Fibroblast of villous mesenchyme (primary cell): ENCODE results near the gene LIG1. TPM values are rescaled to one million over a fixed set of nuclear protein-coding genes. Genes with fewer than 3 reads are reported as not detected.
"Not testable (repeated sequence)": the region's sequence is repeated elsewhere in the genome, so short reads cannot be mapped to it uniquely, and the experiment has no call there.

Source experiments
- DNase-seq: peaks from one replicate; pipeline ENCODE4 v3.0.0-alpha.2; 2010; ENCODE audit warnings: low read depth
- H3K4me3 ChIP-seq: 2 replicates; pipeline ENCODE4 v1.5.1; 2011; ENCODE audit warnings: low read depth, mild to moderate bottlenecking, low read length
- total RNA-seq: library from RNA; depleted of rRNA; stranded (reverse); fragments of >200 nt; gene quantifications from 2 replicates; pipeline ENCODE4 v1.2.3, GENCODE V29; 2012
- TF ChIP-seq, protein P1 (sequence below): IDR thresholded peaks from 2 replicates; pipeline ENCODE4 v1.5.1; 2012; ENCODE audit warnings: low read depth, mild to moderate bottlenecking, low read length; ENCODE audit not compliant: insufficient read depth

The LIG1 gene
- total RNA-seq, 1 donor = 10.4 TPM

DNA sequence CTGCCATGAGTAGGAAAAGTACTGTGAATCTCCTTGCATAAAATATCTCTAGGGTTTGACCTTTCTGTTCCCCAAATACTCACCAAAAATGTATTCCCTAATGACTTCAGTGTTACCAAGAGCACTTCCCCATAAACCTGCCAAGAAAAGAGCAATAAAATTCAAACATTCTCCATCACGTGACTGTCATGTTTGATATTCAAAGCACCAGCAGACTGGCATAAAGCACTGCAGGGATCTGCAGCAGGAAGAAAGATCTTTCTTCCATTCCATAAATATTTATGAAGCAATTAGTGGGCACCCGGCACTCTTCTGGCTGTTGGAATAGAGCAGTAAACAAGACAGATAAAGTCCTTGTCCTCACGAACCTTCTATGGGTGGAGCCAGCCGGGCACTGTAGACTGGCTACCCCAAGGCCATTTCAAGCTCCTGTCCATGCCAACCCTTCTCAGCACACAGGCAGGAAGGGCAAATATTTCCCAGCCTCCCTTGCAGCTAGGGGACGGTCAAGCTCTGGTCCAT is 79.8 kb downstream of the LIG1 start:
- peak; percentile 36 for DNase-seq
- no peak overlapping the region for H3K4me3 ChIP-seq
- TF ChIP-seq, protein P1, sequence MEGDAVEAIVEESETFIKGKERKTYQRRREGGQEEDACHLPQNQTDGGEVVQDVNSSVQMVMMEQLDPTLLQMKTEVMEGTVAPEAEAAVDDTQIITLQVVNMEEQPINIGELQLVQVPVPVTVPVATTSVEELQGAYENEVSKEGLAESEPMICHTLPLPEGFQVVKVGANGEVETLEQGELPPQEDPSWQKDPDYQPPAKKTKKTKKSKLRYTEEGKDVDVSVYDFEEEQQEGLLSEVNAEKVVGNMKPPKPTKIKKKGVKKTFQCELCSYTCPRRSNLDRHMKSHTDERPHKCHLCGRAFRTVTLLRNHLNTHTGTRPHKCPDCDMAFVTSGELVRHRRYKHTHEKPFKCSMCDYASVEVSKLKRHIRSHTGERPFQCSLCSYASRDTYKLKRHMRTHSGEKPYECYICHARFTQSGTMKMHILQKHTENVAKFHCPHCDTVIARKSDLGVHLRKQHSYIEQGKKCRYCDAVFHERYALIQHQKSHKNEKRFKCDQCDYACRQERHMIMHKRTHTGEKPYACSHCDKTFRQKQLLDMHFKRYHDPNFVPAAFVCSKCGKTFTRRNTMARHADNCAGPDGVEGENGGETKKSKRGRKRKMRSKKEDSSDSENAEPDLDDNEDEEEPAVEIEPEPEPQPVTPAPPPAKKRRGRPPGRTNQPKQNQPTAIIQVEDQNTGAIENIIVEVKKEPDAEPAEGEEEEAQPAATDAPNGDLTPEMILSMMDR = no peak

DNA sequence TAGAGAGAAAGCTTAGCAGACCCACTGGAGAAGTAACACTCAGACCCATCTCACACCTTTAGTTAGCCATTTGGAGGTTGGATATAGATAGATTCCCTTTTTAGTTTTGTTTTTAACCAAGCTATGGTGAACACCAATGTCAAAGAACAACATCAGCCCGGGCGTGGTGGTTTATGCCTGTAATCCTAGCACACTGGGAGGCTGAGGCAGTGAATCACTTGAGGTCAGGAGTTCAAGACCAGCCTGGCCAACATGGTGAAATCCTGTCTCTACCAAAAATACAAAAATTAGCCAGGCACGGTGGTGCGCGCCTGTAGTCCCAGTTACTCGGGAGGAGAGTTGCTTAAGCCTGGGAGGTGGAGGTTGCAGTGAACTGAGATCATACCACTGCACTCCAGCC is 81.2 kb downstream of the LIG1 start:
- not testable (repeated sequence) for DNase-seq, H3K4me3 ChIP-seq

DNA sequence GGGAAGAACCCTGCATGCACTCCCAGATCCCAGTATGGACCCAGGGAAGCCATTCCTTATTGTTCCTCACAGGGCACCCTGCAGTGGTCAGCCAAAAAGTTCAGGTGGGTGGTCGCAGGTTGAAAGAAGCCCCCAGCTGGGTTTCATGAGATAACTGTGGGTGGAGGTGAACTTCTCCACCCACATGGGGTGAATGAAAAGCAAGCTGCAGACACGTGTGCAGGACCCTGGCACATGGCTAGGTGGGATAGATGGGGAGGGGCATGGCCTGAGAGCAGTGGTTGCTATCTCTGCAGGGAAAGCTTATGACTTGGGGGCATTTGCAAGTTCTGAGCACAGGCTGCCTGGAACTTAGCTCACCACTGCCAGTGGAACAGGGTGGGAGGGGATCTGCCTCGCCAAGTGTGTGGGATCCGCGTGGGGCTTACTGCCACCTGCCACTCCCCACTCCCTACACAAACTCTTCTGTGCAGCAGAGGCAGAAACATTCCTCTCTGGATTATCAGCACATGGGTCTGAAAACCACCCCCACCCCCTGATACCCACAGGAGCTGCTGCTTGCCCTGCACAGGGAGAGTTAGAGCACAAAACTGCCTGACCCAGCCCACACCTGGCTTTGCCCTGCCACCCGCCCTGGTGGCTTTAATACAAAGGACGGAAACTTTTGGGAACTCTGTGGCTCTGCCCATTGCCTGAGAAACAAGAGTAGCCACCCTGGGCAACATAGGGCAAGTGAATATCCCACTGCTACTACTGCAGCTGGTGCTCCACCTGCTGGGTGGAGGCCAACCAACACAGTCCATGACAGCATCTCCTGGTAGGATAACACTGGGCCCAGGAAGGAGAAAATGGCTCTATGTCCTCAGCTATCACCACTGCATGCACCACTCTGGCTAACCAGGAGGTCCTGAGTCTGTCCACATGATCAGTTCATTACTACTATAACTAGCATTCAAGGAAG is 84.0 kb downstream of the LIG1 start:
- no peak for DNase-seq
- no peak overlapping the region for H3K4me3 ChIP-seq
- TF ChIP-seq, protein P1 = no peak

DNA sequence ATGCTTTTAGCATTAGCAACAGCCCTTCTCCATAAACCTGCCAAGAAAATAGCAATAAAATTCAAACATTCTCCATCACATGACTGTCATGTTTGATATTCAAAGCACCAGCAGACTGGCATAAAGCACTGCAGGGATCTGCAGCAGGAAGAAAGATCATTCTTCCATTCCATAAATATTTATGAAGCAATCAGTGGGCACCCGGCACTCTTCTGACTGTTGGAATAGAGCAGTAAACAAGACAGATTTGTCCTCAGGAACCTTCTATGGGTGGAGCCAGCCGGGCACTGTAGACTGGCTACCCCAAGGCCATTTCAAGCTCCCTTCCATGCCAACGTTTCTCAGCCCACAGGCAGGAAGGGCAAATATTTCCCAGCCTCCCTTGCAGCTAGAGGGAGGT is 85.1 kb downstream of the LIG1 start:
- TF ChIP-seq, protein P1 = no peak
- H3K4me3 ChIP-seq = no peak overlapping the region
- no peak for DNase-seq

DNA sequence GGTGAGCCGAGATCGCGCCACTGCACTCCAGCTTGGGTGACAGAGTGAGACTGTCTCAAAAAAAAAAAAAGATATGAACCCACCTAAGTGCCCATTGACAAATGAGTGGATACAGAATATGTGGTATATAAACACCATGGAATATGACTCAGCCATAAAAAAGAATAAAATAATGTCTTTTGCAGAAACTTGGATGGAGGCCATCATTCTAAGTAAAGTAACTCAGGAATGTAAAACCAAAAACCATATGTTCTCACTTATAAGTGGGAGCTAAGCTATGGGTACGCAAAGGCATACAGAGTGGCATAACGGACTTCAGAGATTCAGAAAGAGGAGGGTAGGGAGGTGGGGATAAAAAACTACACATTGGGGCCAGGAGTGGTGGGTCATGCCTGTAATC is 89.0 kb downstream of the LIG1 start:
- TF ChIP-seq, protein P1 = no peak
- DNase-seq = no peak
- no peak overlapping the region for H3K4me3 ChIP-seq

DNA sequence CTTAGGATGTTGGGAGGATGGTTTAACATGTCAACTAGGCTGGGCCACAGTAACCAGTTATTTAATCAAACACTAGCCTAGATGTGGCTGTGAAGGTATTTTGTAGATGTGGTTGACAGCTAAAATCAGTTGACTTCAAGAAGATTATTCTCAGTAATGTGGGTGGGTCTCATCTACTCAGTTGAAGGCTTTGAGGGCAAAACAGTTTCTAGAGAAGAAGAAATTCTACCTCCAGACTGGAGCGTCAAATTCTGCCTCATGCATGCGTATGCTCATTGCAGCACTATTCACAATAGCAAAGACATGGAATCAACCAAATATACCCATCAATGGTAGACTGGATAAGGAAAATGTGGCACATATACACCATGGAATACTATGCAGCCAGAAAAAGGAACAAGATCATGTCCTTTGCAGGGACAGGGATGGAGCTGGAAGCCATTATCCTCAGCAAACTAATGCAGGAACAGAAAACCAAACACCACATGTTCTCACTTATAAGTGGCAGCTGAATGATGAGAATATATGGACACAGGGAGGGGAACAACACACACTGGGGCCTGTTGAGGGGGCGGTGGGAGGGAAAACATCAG is 99.9 kb downstream of the LIG1 start:
- H3K4me3 ChIP-seq, DNase-seq: not testable (repeated sequence)

DNA sequence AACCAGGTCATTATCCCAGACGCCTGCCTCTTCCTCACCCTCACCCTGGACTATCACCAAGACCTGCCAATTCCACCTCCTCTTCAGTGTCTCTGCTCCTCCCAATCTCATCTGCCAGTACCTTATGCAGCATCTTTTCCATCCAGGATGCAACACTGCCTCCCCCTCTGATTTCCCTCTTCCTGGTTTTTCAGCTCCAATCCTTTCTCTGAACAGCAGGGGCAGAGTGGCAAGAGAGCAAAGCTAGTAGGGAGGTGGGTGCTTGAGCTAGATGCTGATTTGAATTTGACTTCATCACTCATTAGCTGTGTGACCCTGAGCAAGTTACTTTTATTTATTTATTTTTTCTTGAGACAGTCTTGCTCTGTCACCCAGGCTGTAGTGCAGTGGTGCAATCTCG is 100.7 kb downstream of the LIG1 start:
- DNase-seq = no peak

More for the DNA sequence above, 100.7 kb downstream of the LIG1 start:
- no peak overlapping the region for H3K4me3 ChIP-seq
- TF ChIP-seq, protein P1 = no peak

Other genes with a start within 250 kb of the LIG1 start
- gene BSPH1, start 178.2 kb downstream of the LIG1 start, total RNA-seq = not detected in 2 replicates
- not detected in 2 replicates for gene ELSPBP1, start 175.7 kb downstream of the LIG1 start, total RNA-seq
- not detected in 2 replicates for gene CABP5, start 126.3 kb downstream of the LIG1 start, total RNA-seq
- 6.8 and 22.5 TPM in 2 replicates for gene PLA2G4C, start 59.5 kb downstream of the LIG1 start, total RNA-seq
- gene ZSWIM9, start 336 bp upstream of the LIG1 start, total RNA-seq = 2.2 and 2.9 TPM in 2 replicates
- 11.9 and 21.2 TPM in 2 replicates for gene CARD8, start 85.6 kb upstream of the LIG1 start, total RNA-seq
- gene ZNF114, start 99.7 kb upstream of the LIG1 start, total RNA-seq = 0.32 and 0.43 TPM in 2 replicates
- 82.8 and 92.4 TPM in 2 replicates for gene EMP3, start 155.2 kb upstream of the LIG1 start, total RNA-seq
- 2.9 and 3.0 TPM in 2 replicates for gene TMEM143, start 193.6 kb upstream of the LIG1 start, total RNA-seq
- gene SYNGR4, start 194.0 kb upstream of the LIG1 start, total RNA-seq = not detected in 2 replicates
- 72.2 and 111 TPM in 2 replicates for gene KDELR1, start 221.2 kb upstream of the LIG1 start, total RNA-seq
- 0.86 and 1.9 TPM in 2 replicates for gene GRIN2D, start 223.3 kb upstream of the LIG1 start, total RNA-seq